ENCODE results near the gene AKAP3. TPM values are rescaled to one million over a fixed set of nuclear protein-coding genes. Genes with fewer than 3 reads are reported as not detected.

Gene AKAP3
- total and polyA plus RNA-seq, 7 donors: 0.07 to 8.4 (median 1.4) TPM

GRCh38 chr12:4610481-4610880, 38.4 kb downstream of the AKAP3 start:
- intact Hi-C loops (cut with DNase I): no loop called here
- H3K27ac ChIP-seq: no peak overlapping the region
- peaks cover 4 to 70% of the 10 kb centered on the region in 2 donors for H3K36me3 ChIP-seq (ENCODE audit: insufficient read depth in 1 of 2, low read depth in 1 of 2)
- H3K9me3 ChIP-seq: no peaks in the 10 kb centered on the region
- DNase-seq (no peak), ATAC-seq (no peak)
- H3K4me1 ChIP-seq: peaks cover 7% of the 10 kb centered on the region
- TF ChIP-seq CTCF (IDR thresholded peaks at IDR 0.05): no peak
- WGBS, 3 donors: 58 to 65% (median 62%) methylated on average over 4 of the region's 4 CpGs
- H3K27me3 ChIP-seq (ENCODE audit: insufficient read depth in 3 of 3, low read length in 2 of 3): no peaks in the 10 kb centered on the region
- no peak overlapping the region for H3K4me3 ChIP-seq

- peaks cover 7% of the 10 kb centered on the region for H3K4me1 ChIP-seq
- no peak for TF ChIP-seq CTCF (IDR thresholded peaks at IDR 0.05)
- H3K9me3 ChIP-seq: no peaks in the 10 kb centered on the region
- H3K27ac ChIP-seq: no peak overlapping the region
- intact Hi-C loops (cut with DNase I): no loop called here
- WGBS, 3 donors: 91 to 95% (median 92%) methylated on average over 9 of the region's 9 CpGs
- H3K27me3 ChIP-seq (ENCODE audit: insufficient read depth in 3 of 3, low read length in 2 of 3): no peaks in the 10 kb centered on the region
- H3K4me3 ChIP-seq: no peak overlapping the region
- peaks cover 4 to 56% of the 10 kb centered on the region in 2 donors for H3K36me3 ChIP-seq (ENCODE audit: insufficient read depth in 1 of 2, low read depth in 1 of 2)
- DNase-seq (no peak), ATAC-seq (no peak)
Measured at GRCh38 chr12:4609071-4609470, 39.8 kb downstream of the AKAP3 start.

GRCh38 chr12:4607056-4607455, 41.8 kb downstream of the AKAP3 start:
- H3K36me3 ChIP-seq (ENCODE audit: insufficient read depth in 1 of 2, low read depth in 1 of 2): peaks cover 0 to 36% of the 10 kb centered on the region in 2 donors
- peaks cover 7% of the 10 kb centered on the region for H3K4me1 ChIP-seq
- no peak for DNase-seq
- H3K4me3 ChIP-seq: no peak overlapping the region
- no peak overlapping the region for H3K27ac ChIP-seq
- WGBS, 3 donors: 86 to 91% (median 91%) methylated on average over 3 of the region's 3 CpGs
- H3K9me3 ChIP-seq: no peaks in the 10 kb centered on the region
- no peaks in the 10 kb centered on the region for H3K27me3 ChIP-seq (ENCODE audit: insufficient read depth in 3 of 3, low read length in 2 of 3)
- ATAC-seq: no peak
- no peak for TF ChIP-seq CTCF (IDR thresholded peaks at IDR 0.05)
- intact Hi-C loops (cut with DNase I): no loop called here

- Histone ChIP-seq H3K9me3 (no peaks in the 10 kb centered on the region), H3K36me3 (ENCODE audit: insufficient read depth in 1 of 2, low read depth in 1 of 2) (peaks cover 0 to 13% of the 10 kb centered on the region in 2 donors), H3K4me1 (peaks cover 7% of the 10 kb centered on the region), H3K4me3 (peak overlapping the region; percentile 95), H3K27ac (peak overlapping the region; percentile 80), H3K27me3 (ENCODE audit: insufficient read depth in 3 of 3, low read length in 2 of 3) (no peaks in the 10 kb centered on the region)
- ATAC-seq (peak; percentile 97 to 99 (median 98)), DNase-seq (peak; percentile 72 to 84)
- 2 to 10% (median 4%) methylated on average over 25 of the region's 25 CpGs for WGBS, 3 donors
- intact Hi-C loops (cut with DNase I): no loop called here
- peak; percentile 95 for TF ChIP-seq CTCF (IDR thresholded peaks at IDR 0.05)
Measured at GRCh38 chr12:4604684-4605193, 44.1 kb downstream of the AKAP3 start.

- peaks cover 7% of the 10 kb centered on the region for H3K4me1 ChIP-seq
- intact Hi-C loops (cut with DNase I): no loop called here
- no peaks in the 10 kb centered on the region for H3K27me3 ChIP-seq (ENCODE audit: insufficient read depth in 3 of 3, low read length in 2 of 3)
- no peak overlapping the region for H3K4me3 ChIP-seq
- ATAC-seq (no peak), DNase-seq (no peak)
- peaks cover 0 to 9% of the 10 kb centered on the region in 2 donors for H3K36me3 ChIP-seq (ENCODE audit: insufficient read depth in 1 of 2, low read depth in 1 of 2)
- 29 to 34% (median 29%) methylated on average over 1 of the region's 1 CpG for WGBS, 3 donors
- H3K9me3 ChIP-seq: no peaks in the 10 kb centered on the region
- no peak overlapping the region for H3K27ac ChIP-seq
- TF ChIP-seq CTCF (IDR thresholded peaks at IDR 0.05): no peak
Measured at GRCh38 chr12:4603946-4604345, 44.9 kb downstream of the AKAP3 start.
